ENCODE data around the gene CRHR1.

GRCh38 chr17:45764479-45764878 lies 19.6 kb upstream of the CRHR1 start:
- TF ChIP-seq CTCF (IDR thresholded peaks at IDR 0.05; ENCODE audit: low read depth, low read length) (no peak), EZH2phosphoT487 (IDR thresholded peaks at IDR 0.05; ENCODE audit: low read depth) (no peak)

All from OCI-LY3 (cell line).